Stomach (tissue), 9 donors: ENCODE results near the gene ZNF586. TPM values are rescaled to one million over a fixed set of nuclear protein-coding genes. Genes with fewer than 3 reads are reported as not detected.

Experiments used
- DNase-seq, 2 donors: peaks; one replicate each; pipeline versions ENCODE4 v3.0.0 to v3.0.0-alpha.2; 2013 to 2019
- H3K27ac ChIP-seq, 5 donors: fragments of 200-600 bp in 4 of 5; sonication (generic) in 4 of 5; one replicate each; pipeline ENCODE4 v1.5.1; 2013 to 2019; ENCODE audit warnings: mild to moderate bottlenecking in 1 of 5, moderate library complexity in 1 of 5
- H3K27me3 ChIP-seq, 3 donors: fragments of 200-600 bp; sonication (generic); one replicate each; pipeline ENCODE4 v1.5.1; 2017 to 2019; ENCODE audit warnings: mixed run types in 1 of 3
- H3K36me3 ChIP-seq, 4 donors: fragments of 200-600 bp; sonication (generic); 1 replicate in 3 of 4; 2 replicates in 1 of 4; pipeline ENCODE4 v1.5.1; 2016 to 2019
- H3K4me1 ChIP-seq, 4 donors: fragments of 200-600 bp; sonication (generic); one replicate each; pipeline ENCODE4 v1.5.1; 2016 to 2019
- H3K4me3 ChIP-seq, 4 donors: fragments of 200-600 bp; sonication (generic) in 3 of 4; one replicate each; pipeline ENCODE4 v1.5.1; 2016 to 2019; ENCODE audit warnings: mild to moderate bottlenecking in 1 of 4
- H3K9me3 ChIP-seq, 4 donors: fragments of 200-600 bp; sonication (generic); one replicate each; pipeline ENCODE4 v1.5.1; 2016 to 2019
- EP300 ChIP-seq: sonication (generic); formaldehyde crosslinking; IDR thresholded peaks from one replicate; pipeline ENCODE4 v1.6.1; 2017; ENCODE audit warnings: antibody characterized with exemption
- POLR2A ChIP-seq, 4 donors: fragments of 450-650 bp; IDR thresholded peaks; one replicate each; pipeline ENCODE4 v1.6.1; 2016; ENCODE audit warnings: antibody characterized with exemption in 4 of 4, control low read depth in 2 of 4, mild to moderate bottlenecking in 1 of 4, moderate library complexity in 1 of 4
- POLR2AphosphoS5 ChIP-seq, 3 donors: sonication (generic); formaldehyde crosslinking; IDR thresholded peaks; one replicate each; pipeline ENCODE4 v1.6.1; 2016; ENCODE audit warnings: antibody characterized with exemption in 3 of 3
- WGBS, 5 donors: extraction: QIAGEN DNeasy Blood & Tissue Kit in 3 of 5; methylation state at CpG; one replicate each; pipeline versions ENCODE4 v1.1.5 to v1.1.7; 2013 to 2018; 5-methylcytosine and 5-hydroxymethylcytosine counted together
- intact Hi-C: fragments of 100-400 bp; cut with DNase I; formaldehyde crosslinking; loops from one replicate; pipeline ENCODE4 v1.15.1; 2023; ENCODE audit warnings: low total_unique reads
- polyA plus RNA-seq, 3 donors: library from polyadenylated mRNA; stranded (reverse); fragments of 200-250 nt; gene quantifications; one replicate each; pipeline ENCODE4 v1.2.3, GENCODE V29; 2013
- total RNA-seq, 5 donors: library from RNA; depleted of rRNA; stranded (reverse); fragments of >200 nt; gene quantifications; one replicate each; pipeline versions ENCODE4 v1.1.0 to v1.2.3, GENCODE V29; 2014 to 2016
- TF ChIP-seq, protein P1 (sequence below), 7 experiments: fragments of 450-650 bp in 4 of 7; fragments of 200-600 bp in 3 of 7; sonication (generic) in 3 of 7; IDR thresholded peaks; one replicate each; pipeline ENCODE4 v1.5.1; 2016 to 2019; ENCODE audit warnings: antibody characterized with exemption in 7 of 7, control low read depth in 2 of 7, mild to moderate bottlenecking in 1 of 7
- donor health status: healthy with polysubstance abuse.
- donor health status: Bipolar disorder and iron deficiency.
- donor health status: healthy.

ZNF586 gene
- total and polyA plus RNA-seq, 8 donors: 5.5 to 46.4 (median 7.5) TPM; not detected in 1

DNA sequence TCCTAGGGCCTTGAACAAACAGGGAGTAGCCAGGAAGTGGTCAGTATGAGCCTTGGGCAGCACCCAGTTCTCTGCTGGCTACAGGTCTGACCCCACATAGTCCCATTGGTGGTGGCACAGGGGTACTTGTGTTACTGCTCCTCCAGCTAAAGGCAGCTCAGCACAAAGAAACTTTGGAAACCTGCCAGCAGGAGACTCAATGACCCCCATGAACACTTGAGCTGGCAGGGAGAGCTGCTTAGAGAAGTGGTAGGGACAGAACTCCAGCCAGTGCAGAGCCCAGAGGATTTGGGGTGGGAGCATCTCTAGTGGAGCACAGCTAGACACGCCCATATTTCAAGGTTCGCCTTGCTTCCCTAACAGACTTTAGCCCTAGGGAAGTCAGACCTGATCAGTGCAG, 10.4 kb upstream of the ZNF586 start:
- Histone ChIP-seq H3K27me3 (no peaks in the 10 kb centered on the region), H3K27ac (no peak overlapping the region), H3K4me3 (no peak overlapping the region), H3K4me1 (no peaks in the 10 kb centered on the region), H3K9me3 (peaks cover 18 to 97% (median 92%) of the 10 kb centered on the region in 4 donors), H3K36me3 (peaks cover 50 to 100% (median 98%) of the 10 kb centered on the region in 4 donors)
- TF ChIP-seq EP300 (no peak), POLR2A (IDR thresholded peaks at IDR 0.05) (no peak), POLR2AphosphoS5 (IDR thresholded peaks at IDR 0.05) (no peak)
- TF ChIP-seq, protein P1, sequence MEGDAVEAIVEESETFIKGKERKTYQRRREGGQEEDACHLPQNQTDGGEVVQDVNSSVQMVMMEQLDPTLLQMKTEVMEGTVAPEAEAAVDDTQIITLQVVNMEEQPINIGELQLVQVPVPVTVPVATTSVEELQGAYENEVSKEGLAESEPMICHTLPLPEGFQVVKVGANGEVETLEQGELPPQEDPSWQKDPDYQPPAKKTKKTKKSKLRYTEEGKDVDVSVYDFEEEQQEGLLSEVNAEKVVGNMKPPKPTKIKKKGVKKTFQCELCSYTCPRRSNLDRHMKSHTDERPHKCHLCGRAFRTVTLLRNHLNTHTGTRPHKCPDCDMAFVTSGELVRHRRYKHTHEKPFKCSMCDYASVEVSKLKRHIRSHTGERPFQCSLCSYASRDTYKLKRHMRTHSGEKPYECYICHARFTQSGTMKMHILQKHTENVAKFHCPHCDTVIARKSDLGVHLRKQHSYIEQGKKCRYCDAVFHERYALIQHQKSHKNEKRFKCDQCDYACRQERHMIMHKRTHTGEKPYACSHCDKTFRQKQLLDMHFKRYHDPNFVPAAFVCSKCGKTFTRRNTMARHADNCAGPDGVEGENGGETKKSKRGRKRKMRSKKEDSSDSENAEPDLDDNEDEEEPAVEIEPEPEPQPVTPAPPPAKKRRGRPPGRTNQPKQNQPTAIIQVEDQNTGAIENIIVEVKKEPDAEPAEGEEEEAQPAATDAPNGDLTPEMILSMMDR (IDR thresholded peaks at IDR 0.05): no peak
- no peak for DNase-seq
- intact Hi-C loops: no loop called here
- 95 to 100% (median 100%) methylated on average over 1 to 2 of the region's 2 CpGs for WGBS, 5 donors

DNA sequence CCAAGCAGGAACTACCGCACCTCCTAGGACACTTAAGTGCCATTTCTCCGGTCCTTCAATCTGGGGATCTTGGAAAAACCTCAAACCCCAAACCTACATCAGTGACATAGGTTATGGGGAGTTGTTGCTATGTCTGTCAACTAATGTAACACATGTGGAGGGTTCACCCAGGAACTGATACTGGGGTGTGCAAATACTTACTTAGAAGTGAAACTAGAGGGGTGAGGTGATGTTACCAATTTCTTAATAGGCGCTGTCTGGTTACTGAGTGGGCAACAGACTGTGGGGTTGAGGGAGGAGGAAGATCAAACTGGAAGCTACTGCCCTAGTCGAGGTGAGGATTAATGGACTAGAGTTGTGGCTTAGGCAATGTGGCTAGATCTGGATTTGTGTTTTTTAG, 1.9 kb downstream of the ZNF586 start:
- 91 to 94% (median 93%) methylated on average over 4 of the region's 4 CpGs for WGBS, 5 donors
- Histone ChIP-seq H3K4me3 (peak overlapping the region in 1 of 4 donors; percentile 82), H3K4me1 (peaks cover 14 to 35% (median 17%) of the 10 kb centered on the region in 4 donors), H3K9me3 (peaks cover 0 to 81% (median 58%) of the 10 kb centered on the region in 4 donors), H3K27me3 (no peaks in the 10 kb centered on the region), H3K36me3 (peaks cover 23 to 62% (median 54%) of the 10 kb centered on the region in 4 donors), H3K27ac (no peak overlapping the region)
- DNase-seq: no peak
- intact Hi-C loops: no loop called here
- TF ChIP-seq POLR2A (IDR thresholded peaks at IDR 0.05) (no peak), POLR2AphosphoS5 (IDR thresholded peaks at IDR 0.05) (no peak), EP300 (no peak)
- TF ChIP-seq, protein P1 (IDR thresholded peaks at IDR 0.05): no peak

DNA sequence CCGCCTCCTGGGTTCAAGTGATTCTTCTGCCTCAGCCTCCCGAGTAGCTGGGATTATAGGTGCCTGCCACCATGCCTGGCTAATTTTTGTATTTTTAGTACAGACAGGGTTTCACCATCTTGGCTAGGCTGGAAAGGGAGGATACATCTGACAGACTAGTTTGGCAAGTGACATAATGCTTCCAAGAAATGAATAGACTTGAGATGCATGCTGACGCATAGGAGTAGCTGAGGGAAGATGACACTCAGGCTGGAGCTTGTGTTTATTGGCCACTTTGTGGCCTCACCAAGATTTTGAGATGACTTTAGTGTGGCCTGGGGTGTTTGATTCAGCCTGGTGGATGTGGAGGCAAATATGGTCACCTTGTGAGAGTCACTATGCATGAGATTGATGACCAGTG, 4.0 kb downstream of the ZNF586 start:
- no peak for DNase-seq
- H3K27me3 ChIP-seq: no peaks in the 10 kb centered on the region
- no peak overlapping the region for H3K27ac ChIP-seq
- 93 to 100% (median 97%) methylated on average over 3 of the region's 3 CpGs for WGBS, 5 donors
- TF ChIP-seq, protein P1 (IDR thresholded peaks at IDR 0.05): no peak
- TF ChIP-seq POLR2AphosphoS5 (IDR thresholded peaks at IDR 0.05): no peak
- no peak for TF ChIP-seq POLR2A (IDR thresholded peaks at IDR 0.05)
- TF ChIP-seq EP300: no peak
- no peak overlapping the region for H3K4me3 ChIP-seq
- intact Hi-C loops: no loop called here
- peaks cover 9 to 83% (median 73%) of the 10 kb centered on the region in 4 donors for H3K9me3 ChIP-seq
- H3K4me1 ChIP-seq: peaks cover 14 to 35% (median 17%) of the 10 kb centered on the region in 4 donors
- peaks cover 41 to 82% (median 75%) of the 10 kb centered on the region in 4 donors for H3K36me3 ChIP-seq

DNA sequence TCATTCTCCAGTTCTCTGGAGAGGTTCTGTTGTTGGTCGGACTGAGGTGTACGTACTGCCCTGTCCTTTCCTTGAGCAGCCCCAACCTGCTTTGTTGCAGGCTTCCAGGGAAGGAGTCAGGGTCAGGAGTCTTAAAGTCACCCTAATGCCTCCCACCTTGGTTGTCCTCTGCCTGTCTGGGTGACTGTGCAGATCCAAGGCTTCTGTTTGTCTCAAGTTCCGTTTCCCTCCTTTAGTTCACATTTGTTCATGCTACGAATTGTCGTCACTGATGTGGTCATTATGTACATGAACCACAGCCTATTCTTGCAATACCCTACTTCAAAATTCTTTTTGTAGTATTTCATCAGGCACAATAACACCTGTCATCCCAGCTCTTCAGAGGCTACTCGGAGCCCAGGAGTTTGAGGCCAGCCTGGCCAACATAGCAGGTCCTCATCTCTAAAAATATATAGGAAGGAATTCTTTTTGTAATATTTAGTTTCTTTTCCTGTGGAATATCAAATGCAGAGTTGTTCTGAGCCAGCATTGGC, 7.4 kb downstream of the ZNF586 start:
- Histone ChIP-seq H3K4me3 (no peak overlapping the region), H3K36me3 (peaks cover 66 to 99% (median 97%) of the 10 kb centered on the region in 4 donors), H3K4me1 (peaks cover 0 to 10% (median 1%) of the 10 kb centered on the region in 4 donors), H3K27me3 (no peaks in the 10 kb centered on the region), H3K27ac (no peak overlapping the region), H3K9me3 (peaks cover 27 to 100% (median 96%) of the 10 kb centered on the region in 4 donors)
- TF ChIP-seq, protein P1 (IDR thresholded peaks at IDR 0.05): no peak
- TF ChIP-seq POLR2AphosphoS5 (IDR thresholded peaks at IDR 0.05) (no peak), POLR2A (IDR thresholded peaks at IDR 0.05) (no peak), EP300 (no peak)
- intact Hi-C loops: no loop called here
- no peak for DNase-seq
- 81 to 94% (median 92%) methylated on average over 6 of the region's 6 CpGs for WGBS, 5 donors
